ENCODE data around the gene DCTN4.

- TF ChIP-seq CTCF (conservative IDR thresholded peaks at IDR 0.05; ENCODE audit: low read depth, low read length) (no peak), RAD21 (IDR thresholded peaks at IDR 0.05; ENCODE audit: low read length) (no peak), MAZ (IDR thresholded peaks at IDR 0.05; ENCODE audit: borderline replicate concordance, low read depth, low read length) (no peak), USF2 (IDR thresholded peaks at IDR 0.05; ENCODE audit: low read depth, low read length) (no peak), POLR2A (IDR thresholded peaks at IDR 0.05; ENCODE audit: low read depth, low read length) (no peak), RFX5 (IDR thresholded peaks at IDR 0.05; ENCODE audit: low read depth, low read length) (no peak), MXI1 (IDR thresholded peaks at IDR 0.05; ENCODE audit: borderline replicate concordance, low read depth, low read length) (no peak), SMC3 (IDR thresholded peaks at IDR 0.05; ENCODE audit: low read depth, low read length) (no peak), RCOR1 (IDR thresholded peaks at IDR 0.05; ENCODE audit: insufficient replicate concordance, low read length) (no peak)
Measured at GRCh38 chr5:150676578-150676977, 82.2 kb downstream of the DCTN4 start.

All from IMR-90 (cell line).